Fibroblast of gingiva (primary cell): ENCODE data around the gene ATP1B4.
"Not testable (repeated sequence)": the region's sequence is repeated elsewhere in the genome, so short reads cannot be mapped to it uniquely, and the experiment has no call there.

ENCODE experiments used
- DNase-seq: peaks from one replicate; pipeline ENCODE4 v3.0.0-alpha.2; 2011; ENCODE audit warnings: low read depth

Gene ATP1B4

GRCh38 chrX:120361764-120362305 lies at the start of gene ATP1B4:
ATP1B4 (plus strand) TSS chrX:120362089; CDS start chrX:120362169, 80 bp downstream.
- DNase-seq = no peak

DNA sequence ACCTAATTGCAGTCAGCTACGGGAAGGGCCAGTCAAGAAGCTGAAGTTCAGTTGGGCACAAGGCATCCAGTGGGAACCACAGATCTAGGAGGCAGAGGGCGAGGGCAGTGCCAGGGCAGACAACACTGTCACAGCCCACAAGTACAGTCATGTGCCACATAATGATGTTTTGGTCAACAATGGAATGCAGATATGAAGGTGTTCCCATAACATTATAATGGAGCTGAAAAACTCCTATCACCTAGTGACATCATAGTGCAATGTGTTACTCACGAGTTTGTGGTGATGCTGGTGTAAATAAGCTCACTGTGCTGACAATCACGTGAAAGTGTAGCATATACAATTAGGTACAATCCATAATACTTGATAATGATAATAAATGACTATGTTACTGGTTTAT lies 46.1 kb upstream of the ATP1B4 start:
- DNase-seq = no peak

- DNase-seq = no peak
Measured at GRCh38 chrX:120316587-120317283, 45.2 kb upstream of the ATP1B4 start.

DNA sequence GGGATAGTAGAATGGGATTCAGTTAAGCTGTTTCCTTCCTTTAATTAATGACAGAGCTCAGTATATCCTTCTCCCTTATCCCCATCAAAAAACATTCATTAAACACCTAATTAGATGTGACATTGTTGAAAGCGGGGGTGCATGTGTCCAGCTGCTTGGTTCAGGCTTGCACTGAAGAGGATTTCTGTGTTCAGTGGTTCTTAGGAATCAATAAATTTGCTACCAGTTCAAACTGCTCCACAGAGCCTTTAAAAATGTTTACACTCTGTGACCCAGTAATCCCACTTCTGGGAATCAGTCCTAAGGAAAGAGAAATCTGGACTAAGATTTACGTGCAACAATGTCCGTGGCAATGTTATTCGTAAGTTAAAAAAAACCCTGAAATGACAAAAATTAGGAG lies 43.5 kb upstream of the ATP1B4 start:
- DNase-seq = no peak

DNA sequence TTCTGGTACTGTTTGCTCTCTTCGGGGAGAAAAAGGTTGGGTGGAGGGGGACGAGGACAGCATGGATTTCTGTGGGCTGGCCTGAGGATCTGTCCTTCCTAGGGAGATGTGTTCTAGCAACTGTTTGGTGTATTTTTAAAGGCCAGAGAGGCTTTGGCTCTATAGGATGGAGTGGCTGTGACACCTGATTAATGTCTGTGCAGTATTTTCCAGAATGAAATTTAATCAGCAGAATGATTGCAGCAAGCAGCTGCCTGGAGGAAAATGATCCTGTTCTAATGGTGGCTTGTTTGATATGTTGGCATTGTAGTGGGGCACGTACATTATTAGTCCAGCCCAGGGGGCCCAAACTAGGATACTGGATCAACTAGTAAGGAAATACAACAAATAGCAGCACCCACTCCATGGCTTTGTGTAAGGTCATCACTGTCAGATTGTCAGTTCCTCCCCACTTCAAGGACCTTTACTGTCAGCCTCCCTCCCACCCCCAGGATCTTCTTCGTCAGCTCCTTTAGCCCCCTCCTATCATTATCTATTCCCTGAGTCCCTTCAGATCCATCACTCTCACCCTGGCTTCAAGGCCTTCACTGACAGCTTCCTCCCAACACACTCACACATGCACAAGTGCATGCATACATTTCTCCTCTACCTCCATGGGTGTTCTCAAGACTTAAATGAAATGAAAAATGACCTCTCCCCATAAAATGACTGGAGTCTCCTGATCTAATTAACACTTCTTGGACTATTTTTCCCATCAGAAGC lies 40.2 kb upstream of the ATP1B4 start:
- no peak for DNase-seq

DNA sequence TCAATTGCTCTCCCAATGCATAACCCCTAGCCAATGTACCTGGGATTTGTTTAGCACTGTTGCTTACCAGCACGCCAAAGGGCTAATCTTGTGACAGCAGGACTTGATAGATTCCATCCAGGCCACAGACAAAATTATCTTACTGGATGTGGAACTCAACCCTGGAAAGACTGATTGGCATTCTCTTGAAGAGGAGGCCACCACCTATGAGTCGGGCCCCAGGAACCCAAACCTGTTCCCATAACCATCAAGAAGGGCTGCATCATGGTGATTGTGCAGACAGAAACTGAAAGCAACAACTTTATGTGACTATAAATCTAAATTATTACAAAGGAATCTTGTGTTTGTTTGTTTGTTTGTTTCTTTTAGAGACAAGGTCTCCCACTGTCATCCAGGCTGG lies 30.8 kb upstream of the ATP1B4 start:
- DNase-seq = no peak

GRCh38 chrX:120332394-120332793 lies 29.5 kb upstream of the ATP1B4 start:
- no peak for DNase-seq

DNA sequence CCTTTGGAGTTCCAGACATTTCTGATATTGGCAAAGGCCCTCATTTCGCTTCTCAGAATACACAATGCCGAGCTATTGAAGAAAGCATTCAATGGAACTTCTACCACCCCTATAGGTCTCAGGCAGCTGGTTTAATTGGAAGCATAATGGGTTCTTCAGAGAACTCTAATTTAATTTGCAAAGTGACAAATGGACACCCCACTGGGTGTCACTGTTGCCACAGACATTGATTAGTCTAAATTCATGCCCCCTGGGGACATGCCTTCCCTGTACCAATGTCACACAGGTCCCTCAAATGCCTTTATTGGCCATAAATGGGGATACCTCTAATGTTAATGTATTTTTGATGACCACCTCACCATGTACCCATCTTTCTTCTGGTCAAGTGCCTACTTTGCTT lies 27.7 kb upstream of the ATP1B4 start:
- no peak for DNase-seq

- DNase-seq = no peak
Measured at GRCh38 chrX:120334603-120335002, 27.3 kb upstream of the ATP1B4 start.

- no peak for DNase-seq
Measured at GRCh38 chrX:120335289-120335688, 26.6 kb upstream of the ATP1B4 start.

- DNase-seq = no peak
Measured at GRCh38 chrX:120336899-120337298, 25.0 kb upstream of the ATP1B4 start.

- DNase-seq = not testable (repeated sequence)
Measured at GRCh38 chrX:120344566-120344965, 17.3 kb upstream of the ATP1B4 start.

DNA sequence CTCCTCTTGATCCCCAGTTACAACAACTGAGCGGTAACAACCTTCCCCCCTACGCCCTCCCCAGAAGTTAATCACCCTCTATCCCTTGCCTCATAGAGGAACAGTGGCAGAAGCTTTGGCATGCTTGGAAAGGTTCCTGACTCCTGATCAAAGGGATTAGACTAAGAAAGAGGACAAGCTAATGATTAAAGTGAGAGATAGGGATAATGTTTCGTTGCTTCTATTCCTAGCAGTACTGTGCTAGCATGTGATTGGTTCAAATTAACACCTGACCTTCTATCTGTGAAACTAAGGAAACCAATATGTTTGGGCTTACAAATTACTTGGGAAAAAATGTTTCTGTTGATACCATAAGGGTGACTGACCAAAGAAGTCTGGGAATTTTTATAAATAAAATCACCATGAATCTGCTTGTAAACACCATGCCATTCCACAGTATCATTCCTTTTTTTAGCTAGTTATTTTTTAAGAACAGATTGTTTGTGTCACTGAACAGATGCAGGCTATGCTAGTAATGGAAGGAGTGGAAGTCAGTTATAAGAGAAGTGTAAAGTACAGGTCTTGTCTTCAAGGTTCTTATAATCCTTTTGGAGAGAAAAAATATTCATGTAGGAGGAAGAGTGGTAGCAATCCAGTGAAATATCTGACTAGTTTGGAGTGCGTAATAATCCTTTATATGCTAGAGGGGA lies 11.3 kb upstream of the ATP1B4 start:
- DNase-seq = no peak

- DNase-seq = no peak
Measured at GRCh38 chrX:120356084-120356483, 5.8 kb upstream of the ATP1B4 start.

GRCh38 chrX:120357186-120357585 lies 4.7 kb upstream of the ATP1B4 start:
- DNase-seq = no peak

DNA sequence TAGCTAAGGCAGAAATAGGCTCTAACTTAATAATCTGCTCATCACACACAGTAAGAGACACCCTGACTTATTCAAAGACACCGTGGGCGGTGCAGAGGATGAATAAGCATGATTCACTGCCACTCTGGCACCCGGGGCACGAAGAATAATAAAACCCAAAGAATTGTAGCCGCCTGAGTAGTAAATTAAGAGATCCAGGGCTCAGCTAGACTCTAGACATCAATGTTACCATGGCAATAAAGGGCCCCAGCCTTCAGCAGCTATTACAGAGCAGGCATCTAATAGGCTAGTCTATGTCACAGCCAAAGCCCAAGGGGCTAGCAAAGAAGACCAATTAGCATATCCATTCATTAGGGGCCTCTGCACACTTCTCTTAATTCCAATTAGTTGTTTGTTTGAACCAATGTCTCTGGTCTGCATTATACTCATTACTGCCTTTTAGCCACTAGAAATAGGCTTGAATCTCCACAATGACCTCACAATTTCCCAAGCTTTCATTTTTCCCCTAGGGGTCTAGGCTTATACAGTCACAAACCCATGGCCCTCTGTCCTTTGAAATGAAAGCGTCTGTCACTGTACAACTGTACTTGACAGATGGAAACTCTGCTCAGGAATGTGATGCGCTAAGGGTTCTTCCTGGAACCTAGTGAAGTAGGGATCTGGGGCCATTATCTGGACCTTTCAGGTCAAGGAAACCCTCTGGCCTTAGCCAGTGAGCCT lies 3.0 kb upstream of the ATP1B4 start:
- DNase-seq = no peak

GRCh38 chrX:120365320-120365719 lies 3.4 kb downstream of the ATP1B4 start:
- DNase-seq = no peak

DNA sequence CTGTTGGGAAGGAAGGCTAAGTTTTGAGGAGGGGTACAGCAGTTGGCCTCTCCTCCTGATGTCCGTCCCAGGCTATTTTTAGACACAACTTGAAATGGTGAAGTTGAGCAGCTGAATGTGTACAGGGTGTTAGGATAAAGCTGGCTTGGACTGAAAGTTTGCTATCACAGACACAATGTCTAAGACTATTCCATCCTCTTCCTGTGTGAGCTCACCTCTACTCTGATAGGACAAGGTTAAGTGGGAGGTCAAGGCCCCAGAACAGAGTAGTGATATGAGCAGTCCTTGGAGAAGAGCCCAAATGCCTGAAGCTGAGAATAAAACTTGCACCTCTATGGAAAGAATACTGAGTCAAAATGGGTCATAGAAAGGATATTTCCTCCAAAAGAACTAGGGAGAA lies 4.1 kb downstream of the ATP1B4 start:
- DNase-seq = no peak

- no peak for DNase-seq
Measured at GRCh38 chrX:120366794-120367193, 4.9 kb downstream of the ATP1B4 start.

DNA sequence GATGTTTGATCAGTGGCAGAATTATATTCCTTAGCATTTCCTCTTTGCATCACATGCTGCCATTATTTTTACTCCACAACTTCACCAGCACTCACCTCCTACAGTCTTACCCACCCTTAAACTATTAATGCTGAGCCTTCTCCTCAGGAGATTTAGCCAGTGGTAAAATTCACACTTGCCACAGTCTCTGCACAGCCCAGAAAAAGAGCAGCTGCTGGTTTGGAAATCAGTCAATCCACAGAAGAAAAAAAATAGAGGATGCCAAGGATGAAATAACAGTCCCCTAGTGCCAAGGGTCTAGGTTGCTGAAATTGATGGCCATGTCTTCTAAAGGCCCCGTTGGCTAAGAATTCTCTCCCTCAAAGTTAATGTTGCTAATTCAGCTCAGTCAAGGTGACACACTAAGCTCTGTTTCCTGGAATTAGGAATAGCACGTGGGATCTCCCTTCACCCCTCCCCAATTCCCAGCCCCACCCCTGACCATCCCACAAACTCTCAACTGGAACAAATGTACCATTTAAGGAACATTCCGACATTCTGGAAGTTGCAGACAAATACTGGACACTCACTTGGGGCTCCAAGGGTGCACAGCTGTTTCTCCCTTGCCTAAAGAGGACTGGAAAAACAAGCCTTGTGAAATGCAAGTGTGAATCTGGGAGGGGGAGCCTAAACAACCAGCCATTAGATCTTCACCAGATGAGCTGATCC lies 5.7 kb downstream of the ATP1B4 start:
- DNase-seq = no peak

- peak; percentile 45 for DNase-seq
Measured at GRCh38 chrX:120372667-120373370, 10.9 kb downstream of the ATP1B4 start.
